PFSK-1 (cell line): Measurements from ENCODE around the gene LGR5.

ENCODE experiments used
- FOXP2 ChIP-seq: optimal IDR thresholded peaks from 2 replicates; pipeline ENCODE3; 2011; ENCODE audit warnings: borderline replicate concordance, control low read depth, inconsistent platforms; ENCODE audit not compliant: insufficient read depth; ENCODE audit errors: extremely low read length, extremely low read depth
- POLR2AphosphoS5 ChIP-seq: IDR thresholded peaks from 2 replicates; pipeline ENCODE4 v1.6.1; 2012; ENCODE audit warnings: low read depth, mild to moderate bottlenecking, control low read depth, low read length, moderate library complexity
- REST ChIP-seq, 2 experiments: IDR thresholded peaks; 2 replicates each; pipeline versions ENCODE4 v1.6.1 to v1.8.0; 2011 to 2012; ENCODE audit warnings: low read depth in 2 of 2, low read length in 2 of 2, control low read depth in 1 of 2, inconsistent platforms in 1 of 2, mild to moderate bottlenecking in 1 of 2, moderate library complexity in 1 of 2; ENCODE audit not compliant: insufficient read depth in 1 of 2
- SIN3A ChIP-seq: IDR thresholded peaks from 2 replicates; pipeline ENCODE4 v1.6.1; 2012; ENCODE audit warnings: mild to moderate bottlenecking, low read length, moderate library complexity, borderline replicate concordance; ENCODE audit not compliant: insufficient read depth
- TAF1 ChIP-seq: IDR thresholded peaks from 2 replicates; pipeline ENCODE4 v1.6.1; 2012; ENCODE audit warnings: low read length, control low read depth, borderline replicate concordance; ENCODE audit not compliant: insufficient read depth

The LGR5 gene

GRCh38 chr12:71576496-71576895 lies 136.9 kb downstream of the LGR5 start:
- TF ChIP-seq REST (IDR thresholded peaks at IDR 0.05; ENCODE audit: insufficient read depth in 1 of 2, low read depth in 2 of 2, low read length in 2 of 2) (no peak), FOXP2 (no peak), SIN3A (no peak), POLR2AphosphoS5 (no peak), TAF1 (no peak)

DNA sequence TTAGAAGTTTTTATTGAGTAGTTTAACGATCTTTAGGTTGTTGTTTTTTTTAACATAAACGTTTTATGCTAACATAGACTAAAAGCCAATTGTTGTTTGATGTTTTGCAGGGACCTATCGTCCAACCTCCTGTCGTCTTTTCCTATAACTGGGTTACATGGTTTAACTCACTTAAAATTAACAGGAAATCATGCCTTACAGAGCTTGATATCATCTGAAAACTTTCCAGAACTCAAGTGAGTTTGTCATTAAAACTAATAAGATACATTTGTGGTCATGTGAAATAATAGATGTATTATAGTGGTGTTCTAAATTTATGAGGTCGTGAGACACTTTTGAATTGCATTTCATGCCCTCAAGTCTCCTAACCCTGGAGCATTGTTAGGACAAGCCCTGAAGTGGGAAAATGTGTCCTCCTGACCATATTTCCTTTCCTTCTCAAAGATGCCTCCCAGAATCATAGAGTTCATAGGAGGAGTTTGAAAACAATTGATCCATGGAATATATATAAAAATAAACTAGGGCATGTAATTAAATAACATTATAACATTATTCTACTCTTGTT lies 139.2 kb downstream of the LGR5 start:
- TF ChIP-seq FOXP2 (no peak), POLR2AphosphoS5 (no peak), REST (IDR thresholded peaks at IDR 0.05; ENCODE audit: insufficient read depth in 1 of 2, low read depth in 2 of 2, low read length in 2 of 2) (no peak)

DNA sequence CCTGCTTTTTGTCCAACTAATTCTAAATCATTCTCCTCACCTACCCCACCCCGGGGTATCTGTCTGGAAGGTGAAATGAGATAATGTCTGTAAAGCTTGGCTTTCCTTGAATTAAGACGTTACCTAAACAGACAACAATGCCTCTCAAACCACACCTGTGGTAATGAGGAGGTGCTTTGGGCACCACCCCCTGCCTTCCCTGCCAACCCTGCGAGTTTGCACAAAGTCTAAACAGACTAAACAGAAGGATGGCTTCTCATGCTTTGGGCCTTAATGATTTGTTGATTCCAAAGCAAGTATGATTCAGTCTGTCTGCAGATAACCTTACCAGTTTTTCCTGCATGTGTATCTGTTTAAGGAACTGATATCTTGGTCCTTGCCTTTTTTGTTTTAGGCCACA lies 141.6 kb downstream of the LGR5 start:
- TF ChIP-seq SIN3A (no peak), TAF1 (no peak), FOXP2 (no peak), POLR2AphosphoS5 (no peak), REST (IDR thresholded peaks at IDR 0.05; ENCODE audit: insufficient read depth in 1 of 2, low read depth in 2 of 2, low read length in 2 of 2) (no peak)

DNA sequence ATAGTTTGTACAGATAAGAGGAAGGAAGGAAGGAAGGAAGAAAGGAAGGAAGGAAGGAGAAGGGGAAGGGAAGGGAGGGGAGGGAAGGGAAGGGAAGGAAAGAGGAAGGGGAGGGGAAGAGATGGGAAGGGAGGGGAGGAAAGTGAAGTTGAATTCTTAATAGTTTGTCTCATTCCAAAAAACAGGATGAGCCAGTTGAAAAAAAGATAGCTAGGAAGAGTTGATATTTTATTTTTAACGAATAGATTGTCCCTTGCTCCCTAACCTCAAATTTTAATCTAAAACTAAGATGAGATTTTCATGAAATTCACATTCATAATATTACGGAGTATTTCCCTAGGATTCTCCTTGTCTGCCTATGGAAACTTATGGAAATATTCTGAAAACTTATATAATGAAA lies 143.3 kb downstream of the LGR5 start:
- TF ChIP-seq FOXP2 (no peak), TAF1 (no peak), POLR2AphosphoS5 (no peak), REST (IDR thresholded peaks at IDR 0.05; ENCODE audit: insufficient read depth in 1 of 2, low read depth in 2 of 2, low read length in 2 of 2) (no peak), SIN3A (no peak)

DNA sequence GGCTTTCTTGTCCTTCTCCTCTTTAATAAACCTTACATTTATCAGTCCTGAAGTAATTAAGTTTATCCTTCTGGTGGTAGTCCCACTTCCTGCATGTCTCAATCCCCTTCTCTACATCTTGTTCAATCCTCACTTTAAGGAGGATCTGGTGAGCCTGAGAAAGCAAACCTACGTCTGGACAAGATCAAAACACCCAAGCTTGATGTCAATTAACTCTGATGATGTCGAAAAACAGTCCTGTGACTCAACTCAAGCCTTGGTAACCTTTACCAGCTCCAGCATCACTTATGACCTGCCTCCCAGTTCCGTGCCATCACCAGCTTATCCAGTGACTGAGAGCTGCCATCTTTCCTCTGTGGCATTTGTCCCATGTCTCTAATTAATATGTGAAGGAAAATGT lies 144.8 kb downstream of the LGR5 start:
- TF ChIP-seq FOXP2 (no peak), SIN3A (no peak), REST (IDR thresholded peaks at IDR 0.05; ENCODE audit: insufficient read depth in 1 of 2, low read depth in 2 of 2, low read length in 2 of 2) (no peak), POLR2AphosphoS5 (no peak)
